HL-60/S4 (cell line): Measurements from ENCODE around the gene SDK1.

ENCODE experiments used
- in situ Hi-C: fragments of 300-500 bp; cut with MboI; formaldehyde crosslinking; loops from 2 replicates; pipeline ENCODE4 v1.14.3; 2022; ENCODE audit warnings: low sequenced_read_pairs

The SDK1 gene

GRCh38 chr7:4139656-4140625 lies 838.9 kb downstream of the SDK1 start:
- in situ Hi-C loops = no loop called here

GRCh38 chr7:4140933-4141332 lies 839.9 kb downstream of the SDK1 start:
- in situ Hi-C loops = no loop called here

- in situ Hi-C loops = no loop called here
Measured at GRCh38 chr7:4143006-4143405, 842.0 kb downstream of the SDK1 start.

- in situ Hi-C loops = no loop called here
Measured at GRCh38 chr7:4143511-4144171, 842.6 kb downstream of the SDK1 start.

GRCh38 chr7:4144172-4144701 lies 843.2 kb downstream of the SDK1 start:
- in situ Hi-C loops = no loop called here

- in situ Hi-C loops = no loop called here
Measured at GRCh38 chr7:4144811-4145510, 843.9 kb downstream of the SDK1 start.

GRCh38 chr7:4145576-4145975 lies 844.5 kb downstream of the SDK1 start:
- in situ Hi-C loops = no loop called here

- in situ Hi-C loops = no loop called here
Measured at GRCh38 chr7:4147926-4148620, 847.0 kb downstream of the SDK1 start.

- in situ Hi-C loops = no loop called here
Measured at GRCh38 chr7:4149236-4149635, 848.2 kb downstream of the SDK1 start.

GRCh38 chr7:4149645-4150044 lies 848.6 kb downstream of the SDK1 start:
- in situ Hi-C loops = no loop called here

- in situ Hi-C loops = no loop called here
Measured at GRCh38 chr7:4150731-4151130, 849.7 kb downstream of the SDK1 start.

- in situ Hi-C loops = no loop called here
Measured at GRCh38 chr7:4151524-4151923, 850.5 kb downstream of the SDK1 start.

GRCh38 chr7:4151926-4152549 lies 851.0 kb downstream of the SDK1 start:
- in situ Hi-C loops = no loop called here

- in situ Hi-C loops = no loop called here
Measured at GRCh38 chr7:4154882-4155535, 854.0 kb downstream of the SDK1 start.

GRCh38 chr7:4156190-4156589 lies 855.1 kb downstream of the SDK1 start:
- in situ Hi-C loops = no loop called here

- in situ Hi-C loops = no loop called here
Measured at GRCh38 chr7:4157651-4158050, 856.6 kb downstream of the SDK1 start.

GRCh38 chr7:4158441-4159153 lies 857.5 kb downstream of the SDK1 start:
- in situ Hi-C loops = no loop called here

- in situ Hi-C loops = no loop called here
Measured at GRCh38 chr7:4159154-4159501, 858.1 kb downstream of the SDK1 start.
